NCI-H146 (cell line): ENCODE measurements around the gene ARIH1.
"Not testable (repeated sequence)": the region's sequence is repeated elsewhere in the genome, so short reads cannot be mapped to it uniquely, and the experiment has no call there.

ENCODE experiments used
- DNase-seq: peaks from one replicate; lab custom pipeline; 2025; lab: John Stamatoyannopoulos, UW

Gene ARIH1

GRCh38 chr15:72608084-72608483 is 134.0 kb downstream of the ARIH1 start:
- not testable (repeated sequence) for DNase-seq

- DNase-seq = no peak
These were observed 135.7 kb downstream of the ARIH1 start for GRCh38 chr15:72609862-72610261.

GRCh38 chr15:72612324-72612723 is 138.2 kb downstream of the ARIH1 start:
- not testable (repeated sequence) for DNase-seq

GRCh38 chr15:72614810-72615532 is 140.8 kb downstream of the ARIH1 start:
- DNase-seq = no peak

- not testable (repeated sequence) for DNase-seq
These were observed 141.6 kb downstream of the ARIH1 start for GRCh38 chr15:72615533-72616233.

- DNase-seq = no peak
These were observed 142.5 kb downstream of the ARIH1 start for GRCh38 chr15:72616491-72617210.

- DNase-seq = not testable (repeated sequence)
These were observed 149.7 kb downstream of the ARIH1 start for GRCh38 chr15:72623854-72624253.

GRCh38 chr15:72626153-72626552 is 152.0 kb downstream of the ARIH1 start:
- not testable (repeated sequence) for DNase-seq

GRCh38 chr15:72628249-72629067 is 154.3 kb downstream of the ARIH1 start:
- DNase-seq = not testable (repeated sequence)

GRCh38 chr15:72629068-72629570 is 155.0 kb downstream of the ARIH1 start:
- DNase-seq = not testable (repeated sequence)

GRCh38 chr15:72636519-72637282 is 162.6 kb downstream of the ARIH1 start:
- not testable (repeated sequence) for DNase-seq

GRCh38 chr15:72639759-72640483 is 165.8 kb downstream of the ARIH1 start:
- DNase-seq = not testable (repeated sequence)

GRCh38 chr15:72642271-72642670 is 168.1 kb downstream of the ARIH1 start:
- not testable (repeated sequence) for DNase-seq

GRCh38 chr15:72648631-72649253 is 174.6 kb downstream of the ARIH1 start:
- DNase-seq = not testable (repeated sequence)
